ENCODE data around the gene ST3GAL3. TPM values are rescaled to one million over a fixed set of nuclear protein-coding genes. Genes with fewer than 3 reads are reported as not detected.

ST3GAL3 gene
- total and polyA plus RNA-seq, 2 donors (not counting 3 experiments of a cell fraction or from before 2014, with no cell fraction given), result 14.3 to 35.8 TPM

DNA sequence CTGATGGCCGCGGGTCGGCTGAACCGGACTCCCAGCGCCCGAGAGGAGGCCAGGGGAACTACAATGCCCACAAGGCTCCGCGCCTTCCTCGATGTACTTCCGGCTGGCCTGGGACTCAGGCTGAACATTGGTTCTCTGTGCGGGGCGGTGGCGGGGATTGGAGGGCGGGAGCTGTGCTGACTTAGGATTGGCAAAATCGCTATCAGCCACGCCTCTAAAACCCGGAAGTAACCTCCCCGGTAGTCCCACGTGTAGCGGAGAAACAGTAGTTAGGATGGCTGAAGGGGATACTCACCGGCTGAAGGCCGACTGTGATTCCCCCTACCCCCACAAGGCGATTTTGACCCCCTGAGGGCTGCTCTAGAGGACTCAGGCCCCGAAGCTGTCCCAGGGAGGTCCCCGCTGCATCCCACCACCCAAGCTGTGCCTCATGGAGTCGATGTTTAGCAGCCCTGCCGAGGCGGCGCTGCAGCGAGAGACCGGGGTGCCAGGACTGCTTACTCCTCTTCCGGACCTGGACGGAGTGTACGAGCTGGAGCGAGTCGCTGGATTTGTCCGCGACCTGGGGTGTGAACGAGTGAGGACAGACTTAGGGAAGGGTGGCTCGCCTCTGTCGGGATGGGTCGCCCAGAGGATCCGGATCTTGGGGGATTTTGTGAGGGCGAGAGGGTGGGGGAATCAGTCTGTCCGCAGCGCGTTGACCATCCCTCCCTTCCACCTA, 262.6 kb downstream of the ST3GAL3 start, which contains the start of gene DPH2:
DPH2 (plus strand) TSS at position 265 of the 721 bp plus-strand sequence; CDS start at position 431, 166 bp downstream.
- FAIRE-seq (peak; percentile 100), DNase-seq (ENCODE audit: low read depth, low spot score) (peak; percentile 98)
- ChIA-PET POLR2A (interaction anchor here (0.7 to 1.4 kb wide), 2 partner anchors 61 to 320 kb away, joined by 3 read pairs; partner anchors contain the start of genes KDM4A and SLC6A9), CTCF (interaction anchor here (0.8 to 0.9 kb wide), 2 partner anchors 24 to 207 kb away, joined by 4 read pairs; no protein-coding TSS in a partner anchor)
- Histone ChIP-seq H3K79me2 (ENCODE audit: control insufficient read depth, insufficient read depth, low read length) (peaks cover 5% of the 10 kb centered on the region), H3K4me1 (ENCODE audit: control insufficient read depth, extremely low read depth, insufficient read depth, low read length) (peaks cover 12% of the 10 kb centered on the region), H2AFZ (ENCODE audit: low read depth, low read length) (peak within 1 kb of the TSS; percentile 74), H3K4me2 (ENCODE audit: insufficient read depth, low read length) (peak within 1 kb of the TSS; percentile 70), H3K4me3 (replicated peaks in 1 of 3; ENCODE audit: insufficient read depth in 1 of 3, low read depth in 1 of 3, low read length in 3 of 3) (peak within 1 kb of the TSS; percentile 49 to 87 (median 60)), H3K9me1 (replicated peaks; ENCODE audit: control insufficient read depth, extremely low read depth, insufficient read depth, low read length) (no peaks in the 10 kb centered on the region), H4K20me1 (replicated peaks; ENCODE audit: control insufficient read depth, extremely low read depth, insufficient read depth, low read length) (no peaks in the 10 kb centered on the region), H3K9me3 (replicated peaks; ENCODE audit: control insufficient read depth, insufficient read depth, low read length) (no peaks in the 10 kb centered on the region), H3K27ac (ENCODE audit: insufficient read depth, low read depth, low read length) (no peak within 1 kb of the TSS), H3K27me3 (ENCODE audit: control insufficient read depth in 2 of 2, insufficient read depth in 2 of 2, low read length in 2 of 2) (no peaks in the 10 kb centered on the region), H3K36me3 (ENCODE audit: control insufficient read depth in 2 of 2, extremely low read depth in 1 of 2, insufficient read depth in 2 of 2, low read length in 2 of 2) (peaks cover 0 to 14% of the 10 kb centered on the region in 2 experiments), H3K9ac (replicated peaks; ENCODE audit: extremely low read depth, insufficient read depth, low read length) (peak within 1 kb of the TSS; percentile 26)
- dilution Hi-C loops (cut with MboI; ENCODE audit: extremely low pct_ligation_motif_present, low sequenced_read_pairs) (no loop called here), intact Hi-C loops (cut with micrococcal nuclease) (loop anchor here (1.0 to 2.0 kb wide), 2 partner anchors 24 to 61 kb away; partner anchors contain the start of genes IPO13 and SLC6A9)
- TSS peak; percentile 53 for BruUV-seq (replicated peaks)
- TF ChIP-seq, protein P1, sequence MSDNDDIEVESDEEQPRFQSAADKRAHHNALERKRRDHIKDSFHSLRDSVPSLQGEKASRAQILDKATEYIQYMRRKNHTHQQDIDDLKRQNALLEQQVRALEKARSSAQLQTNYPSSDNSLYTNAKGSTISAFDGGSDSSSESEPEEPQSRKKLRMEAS (IDR thresholded peaks at IDR 0.05; ENCODE audit: insufficient read depth, insufficient read length), result peak; percentile 88
- TF ChIP-seq POLR2A (IDR thresholded peaks at IDR 0.05; ENCODE audit: low read depth, low read length) (peak; percentile 69), JUN (IDR thresholded peaks at IDR 0.05; ENCODE audit: borderline replicate concordance, insufficient read depth, insufficient read length, low read depth) (no peak)

DNA sequence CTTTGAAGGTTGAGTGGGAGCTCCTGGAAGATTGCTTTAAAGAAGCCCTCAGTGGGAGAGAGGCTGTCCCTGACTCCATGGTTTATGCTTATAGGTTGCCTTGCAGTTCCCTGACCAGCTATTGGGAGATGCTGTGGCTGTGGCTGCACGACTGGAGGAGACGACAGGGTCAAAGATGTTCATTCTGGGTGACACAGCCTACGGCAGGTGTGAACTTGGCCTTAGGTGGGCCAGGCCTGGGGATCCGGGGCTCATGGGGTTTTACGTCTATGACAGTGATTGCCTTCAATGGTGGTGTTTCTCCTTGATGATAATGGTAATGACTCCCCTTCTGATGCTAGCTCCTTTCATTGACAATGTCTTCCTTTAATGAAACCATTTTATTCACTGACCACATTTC, 263.2 kb downstream of the ST3GAL3 start:
- TF ChIP-seq JUN (IDR thresholded peaks at IDR 0.05; ENCODE audit: borderline replicate concordance, insufficient read depth, insufficient read length, low read depth), result no peak
- TF ChIP-seq, protein P1 (IDR thresholded peaks at IDR 0.05; ENCODE audit: insufficient read depth, insufficient read length), result no peak
- TF ChIP-seq, protein P2, sequence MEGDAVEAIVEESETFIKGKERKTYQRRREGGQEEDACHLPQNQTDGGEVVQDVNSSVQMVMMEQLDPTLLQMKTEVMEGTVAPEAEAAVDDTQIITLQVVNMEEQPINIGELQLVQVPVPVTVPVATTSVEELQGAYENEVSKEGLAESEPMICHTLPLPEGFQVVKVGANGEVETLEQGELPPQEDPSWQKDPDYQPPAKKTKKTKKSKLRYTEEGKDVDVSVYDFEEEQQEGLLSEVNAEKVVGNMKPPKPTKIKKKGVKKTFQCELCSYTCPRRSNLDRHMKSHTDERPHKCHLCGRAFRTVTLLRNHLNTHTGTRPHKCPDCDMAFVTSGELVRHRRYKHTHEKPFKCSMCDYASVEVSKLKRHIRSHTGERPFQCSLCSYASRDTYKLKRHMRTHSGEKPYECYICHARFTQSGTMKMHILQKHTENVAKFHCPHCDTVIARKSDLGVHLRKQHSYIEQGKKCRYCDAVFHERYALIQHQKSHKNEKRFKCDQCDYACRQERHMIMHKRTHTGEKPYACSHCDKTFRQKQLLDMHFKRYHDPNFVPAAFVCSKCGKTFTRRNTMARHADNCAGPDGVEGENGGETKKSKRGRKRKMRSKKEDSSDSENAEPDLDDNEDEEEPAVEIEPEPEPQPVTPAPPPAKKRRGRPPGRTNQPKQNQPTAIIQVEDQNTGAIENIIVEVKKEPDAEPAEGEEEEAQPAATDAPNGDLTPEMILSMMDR (IDR thresholded peaks at IDR 0.05; ENCODE audit: extremely low read depth in 1 of 2, insufficient read depth in 1 of 2, low read depth in 1 of 2, low read length in 2 of 2), result no peak
- intact Hi-C loops (cut with micrococcal nuclease), result no loop called here
- POLR2A ChIA-PET, result interaction anchor here (1.4 kb wide), 1 partner anchor 321 kb away, joined by 3 read pairs; the partner anchor contains the start of gene KDM4A

More for the DNA sequence above, 263.2 kb downstream of the ST3GAL3 start:
- Histone ChIP-seq H3K9me1 (replicated peaks; ENCODE audit: control insufficient read depth, extremely low read depth, insufficient read depth, low read length) (no peaks in the 10 kb centered on the region), H3K9me3 (replicated peaks; ENCODE audit: control insufficient read depth, insufficient read depth, low read length) (no peaks in the 10 kb centered on the region), H3K4me2 (ENCODE audit: insufficient read depth, low read length) (peak overlapping the region; percentile 70), H3K27ac (ENCODE audit: insufficient read depth, low read depth, low read length) (no peak overlapping the region), H3K4me3 (replicated peaks in 1 of 3; ENCODE audit: insufficient read depth in 1 of 3, low read depth in 1 of 3, low read length in 3 of 3) (peak overlapping the region; percentile 49 to 87 (median 60)), H4K20me1 (replicated peaks; ENCODE audit: control insufficient read depth, extremely low read depth, insufficient read depth, low read length) (no peaks in the 10 kb centered on the region), H3K9ac (replicated peaks; ENCODE audit: extremely low read depth, insufficient read depth, low read length) (peak overlapping the region; percentile 26), H3K79me2 (ENCODE audit: control insufficient read depth, insufficient read depth, low read length) (peaks cover 11% of the 10 kb centered on the region), H3K27me3 (ENCODE audit: control insufficient read depth in 2 of 2, insufficient read depth in 2 of 2, low read length in 2 of 2) (no peaks in the 10 kb centered on the region), H2AFZ (ENCODE audit: low read depth, low read length) (no peak overlapping the region), H3K4me1 (ENCODE audit: control insufficient read depth, extremely low read depth, insufficient read depth, low read length) (peaks cover 12% of the 10 kb centered on the region), H3K36me3 (ENCODE audit: control insufficient read depth in 2 of 2, extremely low read depth in 1 of 2, insufficient read depth in 2 of 2, low read length in 2 of 2) (peaks cover 0 to 14% of the 10 kb centered on the region in 2 experiments)
- FAIRE-seq (no peak), DNase-seq (ENCODE audit: low read depth, low spot score) (no peak)
- dilution Hi-C loops (cut with MboI; ENCODE audit: extremely low pct_ligation_motif_present, low sequenced_read_pairs), result no loop called here
- CTCF ChIA-PET, result interaction anchor here (0.9 to 1.5 kb wide), 2 partner anchors 77 to 207 kb away, joined by 4 to 5 read pairs; no protein-coding TSS in a partner anchor
- BruUV-seq (replicated peaks), result no TSS peak
